KMS-11 (cell line): ENCODE measurements around the gene CYB5R4.
"Not testable (repeated sequence)": the region's sequence is repeated elsewhere in the genome, so short reads cannot be mapped to it uniquely, and the experiment has no call there.

Source experiments
- H2AFZ ChIP-seq: fragments of 200-600 bp; sonication (generic); 2 replicates; pipeline ENCODE4 v1.6.1; 2016; ENCODE audit warnings: antibody characterized with exemption, mixed run types, low read depth
- H3K27ac ChIP-seq: fragments of 200-600 bp; sonication (generic); 2 replicates; pipeline ENCODE4 v1.6.1; 2016; ENCODE audit warnings: mild to moderate bottlenecking, mixed run types
- H3K27me3 ChIP-seq: fragments of 200-600 bp; sonication (generic); 2 replicates; pipeline ENCODE4 v1.6.1; 2017; ENCODE audit warnings: mild to moderate bottlenecking, low read depth, mixed run types, moderate library complexity; ENCODE audit not compliant: insufficient read depth
- H3K36me3 ChIP-seq: fragments of 200-600 bp; sonication (generic); 2 replicates; pipeline ENCODE4 v1.6.1; 2017; ENCODE audit warnings: mild to moderate bottlenecking, mixed run types; ENCODE audit not compliant: insufficient read depth
- H3K4me1 ChIP-seq: fragments of 200-600 bp; sonication (generic); 2 replicates; pipeline ENCODE4 v1.6.1; 2016; ENCODE audit warnings: mild to moderate bottlenecking, low read depth, mixed run types; ENCODE audit not compliant: poor library complexity, severe bottlenecking
- H3K4me2 ChIP-seq: fragments of 200-600 bp; sonication (generic); 2 replicates; pipeline ENCODE4 v1.7.0; 2016; ENCODE audit warnings: mild to moderate bottlenecking, mixed run types
- H3K4me3 ChIP-seq: fragments of 200-600 bp; sonication (generic); IDR thresholded peaks from 2 replicates; pipeline ENCODE4 v1.6.1; 2017; ENCODE audit warnings: low read depth, low read length, mixed read lengths; ENCODE audit not compliant: insufficient read depth
- H3K79me2 ChIP-seq: fragments of 200-600 bp; sonication (generic); 2 replicates; pipeline ENCODE4 v1.6.1; 2016; ENCODE audit warnings: low read depth, mixed run types; ENCODE audit not compliant: insufficient read depth
- H3K9ac ChIP-seq: fragments of 200-600 bp; sonication (generic); 2 replicates; pipeline ENCODE4 v1.6.1; 2016; ENCODE audit warnings: mild to moderate bottlenecking, mixed run types
- H4K20me1 ChIP-seq: fragments of 200-600 bp; sonication (generic); 2 replicates; pipeline ENCODE4 v1.6.1; 2016; ENCODE audit warnings: mild to moderate bottlenecking, mixed run types; ENCODE audit not compliant: insufficient read depth
- TF ChIP-seq, protein P1 (sequence below): fragments of 200-600 bp; sonication (generic); conservative IDR thresholded peaks from 2 replicates; pipeline ENCODE4 v1.6.1; 2017; ENCODE audit warnings: low read depth, mild to moderate bottlenecking, antibody characterized with exemption, low read length, moderate library complexity, mixed read lengths

CYB5R4 gene

DNA sequence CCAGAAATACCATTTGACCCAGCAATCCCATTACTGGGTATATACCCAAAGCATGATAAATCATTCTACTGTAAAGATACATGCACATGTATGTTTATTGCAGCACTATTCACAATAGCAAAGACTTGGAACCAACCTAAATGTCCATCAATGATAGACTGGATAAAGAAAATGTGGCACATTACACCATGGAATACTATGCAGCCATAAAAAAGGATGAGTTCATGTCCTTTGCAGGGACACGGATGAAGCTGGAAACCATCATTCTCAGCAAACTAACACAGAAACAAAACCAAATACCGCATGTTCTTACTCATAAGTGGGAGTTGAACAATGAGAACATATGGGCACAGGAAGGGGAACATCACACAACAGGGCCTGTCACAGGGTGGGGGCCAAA, 88.5 kb downstream of the CYB5R4 start:
- not testable (repeated sequence) for H4K20me1 ChIP-seq, H3K79me2 ChIP-seq, H3K4me2 ChIP-seq, H3K27ac ChIP-seq, H3K36me3 ChIP-seq, H3K27me3 ChIP-seq, H3K9ac ChIP-seq, H3K4me1 ChIP-seq, H2AFZ ChIP-seq, H3K4me3 ChIP-seq

- Histone ChIP-seq H4K20me1 (no peaks in the 10 kb centered on the region), H3K9ac (no peak overlapping the region), H3K4me1 (no peaks in the 10 kb centered on the region), H2AFZ (no peak overlapping the region), H3K79me2 (no peaks in the 10 kb centered on the region), H3K4me3 (no peak overlapping the region), H3K36me3 (no peaks in the 10 kb centered on the region), H3K27ac (no peak overlapping the region), H3K27me3 (no peaks in the 10 kb centered on the region), H3K4me2 (no peak overlapping the region)
- TF ChIP-seq, protein P1, sequence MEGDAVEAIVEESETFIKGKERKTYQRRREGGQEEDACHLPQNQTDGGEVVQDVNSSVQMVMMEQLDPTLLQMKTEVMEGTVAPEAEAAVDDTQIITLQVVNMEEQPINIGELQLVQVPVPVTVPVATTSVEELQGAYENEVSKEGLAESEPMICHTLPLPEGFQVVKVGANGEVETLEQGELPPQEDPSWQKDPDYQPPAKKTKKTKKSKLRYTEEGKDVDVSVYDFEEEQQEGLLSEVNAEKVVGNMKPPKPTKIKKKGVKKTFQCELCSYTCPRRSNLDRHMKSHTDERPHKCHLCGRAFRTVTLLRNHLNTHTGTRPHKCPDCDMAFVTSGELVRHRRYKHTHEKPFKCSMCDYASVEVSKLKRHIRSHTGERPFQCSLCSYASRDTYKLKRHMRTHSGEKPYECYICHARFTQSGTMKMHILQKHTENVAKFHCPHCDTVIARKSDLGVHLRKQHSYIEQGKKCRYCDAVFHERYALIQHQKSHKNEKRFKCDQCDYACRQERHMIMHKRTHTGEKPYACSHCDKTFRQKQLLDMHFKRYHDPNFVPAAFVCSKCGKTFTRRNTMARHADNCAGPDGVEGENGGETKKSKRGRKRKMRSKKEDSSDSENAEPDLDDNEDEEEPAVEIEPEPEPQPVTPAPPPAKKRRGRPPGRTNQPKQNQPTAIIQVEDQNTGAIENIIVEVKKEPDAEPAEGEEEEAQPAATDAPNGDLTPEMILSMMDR = no peak
These were observed 89.4 kb downstream of the CYB5R4 start for GRCh38 chr6:83948851-83949250.

DNA sequence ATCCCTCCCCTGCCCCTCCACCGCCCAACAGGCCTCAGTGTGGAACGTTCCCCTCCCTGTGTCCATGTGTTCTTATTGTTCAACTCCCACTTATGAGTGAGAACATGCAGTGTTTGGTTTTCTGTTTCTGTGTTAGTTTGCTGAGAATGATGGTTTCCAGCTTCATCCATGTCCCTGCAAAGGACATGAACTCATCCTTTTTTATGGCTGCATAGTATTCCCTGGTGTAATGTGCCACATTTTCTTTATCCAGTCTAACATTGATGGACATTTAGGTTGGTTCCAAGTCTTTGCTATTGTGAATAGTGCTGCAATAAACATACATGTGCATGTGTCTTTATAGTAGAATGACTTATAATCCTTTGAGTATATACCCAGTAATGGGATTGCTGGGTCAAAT, 91.9 kb downstream of the CYB5R4 start:
- not testable (repeated sequence) for H3K4me1 ChIP-seq

GRCh38 chr6:83952830-83953229, 93.3 kb downstream of the CYB5R4 start:
- H3K27ac ChIP-seq = no peak overlapping the region
- H3K4me3 ChIP-seq = no peak overlapping the region
- no peak overlapping the region for H3K4me2 ChIP-seq
- no peak overlapping the region for H2AFZ ChIP-seq
- H3K27me3 ChIP-seq = no peaks in the 10 kb centered on the region
- H4K20me1 ChIP-seq = no peaks in the 10 kb centered on the region
- H3K79me2 ChIP-seq = no peaks in the 10 kb centered on the region
- H3K9ac ChIP-seq = no peak overlapping the region
- H3K4me1 ChIP-seq = no peaks in the 10 kb centered on the region
- H3K36me3 ChIP-seq = no peaks in the 10 kb centered on the region
- TF ChIP-seq, protein P1 = no peak

More for the DNA sequence above, 91.9 kb downstream of the CYB5R4 start:
- H3K79me2 ChIP-seq, H3K4me3 ChIP-seq, H3K27me3 ChIP-seq, H4K20me1 ChIP-seq, H3K36me3 ChIP-seq, H3K9ac ChIP-seq, H3K4me2 ChIP-seq, H2AFZ ChIP-seq, H3K27ac ChIP-seq: not testable (repeated sequence)

DNA sequence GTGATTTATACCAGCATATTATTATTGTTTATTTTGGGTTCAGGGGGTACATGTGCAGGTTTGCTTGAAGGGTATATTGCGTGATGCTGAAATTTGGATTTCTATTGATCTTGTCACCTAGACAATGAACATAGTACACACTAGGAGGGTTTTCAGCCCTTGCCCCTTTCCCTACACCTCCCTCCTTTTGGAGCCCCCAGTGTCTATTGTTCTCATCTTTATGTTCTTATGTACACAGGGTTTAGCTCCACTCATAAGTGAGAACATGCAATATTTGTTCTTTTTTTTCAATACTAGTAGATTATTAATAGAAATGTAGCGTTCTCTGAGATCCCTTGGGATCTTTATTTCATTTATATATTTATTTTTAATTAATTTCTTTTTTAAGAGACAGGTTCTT, 94.9 kb downstream of the CYB5R4 start:
- H3K27me3 ChIP-seq = no peaks in the 10 kb centered on the region
- no peaks in the 10 kb centered on the region for H3K79me2 ChIP-seq
- no peak overlapping the region for H3K4me2 ChIP-seq
- H3K36me3 ChIP-seq = no peaks in the 10 kb centered on the region
- no peaks in the 10 kb centered on the region for H3K4me1 ChIP-seq
- no peaks in the 10 kb centered on the region for H4K20me1 ChIP-seq
- no peak overlapping the region for H3K27ac ChIP-seq
- H3K4me3 ChIP-seq = no peak overlapping the region
- TF ChIP-seq, protein P1 = no peak
- H3K9ac ChIP-seq = no peak overlapping the region
- no peak overlapping the region for H2AFZ ChIP-seq
